ENCODE data around the gene CIDEB.

The CIDEB gene

GRCh38 chr14:24308342-24309124 is 756 bp upstream of the CIDEB start:
- Histone ChIP-seq H3K27ac (ENCODE audit: low read length) (no peak overlapping the region), H3K79me2 (ENCODE audit: insufficient read depth, low read length) (no peaks in the 10 kb centered on the region), H3K9ac (ENCODE audit: low read depth, low read length) (no peak overlapping the region), H3K27me3 (ENCODE audit: insufficient read depth, low read length, poor library complexity) (no peaks in the 10 kb centered on the region), H4K20me1 (ENCODE audit: insufficient read depth, low read length) (0 out of 2 replicates have a peak, but pooled peaks cover 5% of the 10 kb centered on the region), H3K36me3 (ENCODE audit: insufficient read depth, low read length) (peaks cover 65% of the 10 kb centered on the region), H3K9me3 (ENCODE audit: insufficient read depth, low read length, severe bottlenecking) (no peaks in the 10 kb centered on the region), H3K4me1 (ENCODE audit: insufficient read depth, low read length) (no peaks in the 10 kb centered on the region), H3K4me2 (ENCODE audit: insufficient read depth, low read length) (no peak overlapping the region), H3K4me3 (ENCODE audit: low read depth in 1 of 2, low read length in 2 of 2) (no peak overlapping the region), H2AFZ (ENCODE audit: low read depth, low read length) (no peak overlapping the region)
- TF ChIP-seq, protein P1, sequence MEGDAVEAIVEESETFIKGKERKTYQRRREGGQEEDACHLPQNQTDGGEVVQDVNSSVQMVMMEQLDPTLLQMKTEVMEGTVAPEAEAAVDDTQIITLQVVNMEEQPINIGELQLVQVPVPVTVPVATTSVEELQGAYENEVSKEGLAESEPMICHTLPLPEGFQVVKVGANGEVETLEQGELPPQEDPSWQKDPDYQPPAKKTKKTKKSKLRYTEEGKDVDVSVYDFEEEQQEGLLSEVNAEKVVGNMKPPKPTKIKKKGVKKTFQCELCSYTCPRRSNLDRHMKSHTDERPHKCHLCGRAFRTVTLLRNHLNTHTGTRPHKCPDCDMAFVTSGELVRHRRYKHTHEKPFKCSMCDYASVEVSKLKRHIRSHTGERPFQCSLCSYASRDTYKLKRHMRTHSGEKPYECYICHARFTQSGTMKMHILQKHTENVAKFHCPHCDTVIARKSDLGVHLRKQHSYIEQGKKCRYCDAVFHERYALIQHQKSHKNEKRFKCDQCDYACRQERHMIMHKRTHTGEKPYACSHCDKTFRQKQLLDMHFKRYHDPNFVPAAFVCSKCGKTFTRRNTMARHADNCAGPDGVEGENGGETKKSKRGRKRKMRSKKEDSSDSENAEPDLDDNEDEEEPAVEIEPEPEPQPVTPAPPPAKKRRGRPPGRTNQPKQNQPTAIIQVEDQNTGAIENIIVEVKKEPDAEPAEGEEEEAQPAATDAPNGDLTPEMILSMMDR (IDR thresholded peaks at IDR 0.05; ENCODE audit: borderline replicate concordance, extremely low read depth, low read length, poor library complexity, severe bottlenecking), result no peak
- TF ChIP-seq EZH2 (IDR thresholded peaks at IDR 0.05; ENCODE audit: borderline replicate concordance, low read depth, low read length, severe bottlenecking), result no peak
- DNase-seq, result no peak
- no peak for ATAC-seq (ENCODE audit: insufficient read depth, low read depth)

DNA sequence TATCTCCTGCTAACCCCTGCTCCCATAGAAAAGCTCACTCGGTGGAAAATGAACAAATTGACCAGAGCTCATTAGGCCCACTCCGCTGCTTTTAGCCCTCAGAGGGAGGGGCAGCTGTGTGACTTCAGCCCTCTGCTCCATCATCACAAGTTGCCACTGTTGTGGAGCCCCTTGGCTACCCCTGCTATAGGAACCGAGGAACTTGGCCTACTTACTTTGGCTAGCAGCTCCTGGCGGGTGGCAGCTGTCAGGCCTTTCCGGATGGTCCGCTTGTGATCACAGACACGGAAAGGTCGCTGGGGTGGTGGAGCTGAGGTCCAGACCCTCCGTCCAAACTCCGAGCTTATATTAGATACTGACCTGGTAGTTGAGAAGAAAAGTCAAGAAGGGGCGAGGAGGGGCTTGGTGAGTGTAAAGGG is 612 bp downstream of the CIDEB start:
- peaks cover 1% of the 10 kb centered on the region; the same call in 1 of the 2 replicates for H3K4me1 ChIP-seq (ENCODE audit: insufficient read depth, low read length)
- TF ChIP-seq, protein P1 (IDR thresholded peaks at IDR 0.05; ENCODE audit: borderline replicate concordance, extremely low read depth, low read length, poor library complexity, severe bottlenecking), result no peak
- TF ChIP-seq EZH2 (IDR thresholded peaks at IDR 0.05; ENCODE audit: borderline replicate concordance, low read depth, low read length, severe bottlenecking), result no peak
- H3K27me3 ChIP-seq (ENCODE audit: insufficient read depth, low read length, poor library complexity), result no peaks in the 10 kb centered on the region
- H3K4me2 ChIP-seq (ENCODE audit: insufficient read depth, low read length), result no peak overlapping the region
- H3K27ac ChIP-seq (ENCODE audit: low read length), result no peak overlapping the region
- peaks cover under 1% of the 10 kb centered on the region; the same call in 1 of the 2 replicates for H3K79me2 ChIP-seq (ENCODE audit: insufficient read depth, low read length)
- no peaks in the 10 kb centered on the region for H3K9me3 ChIP-seq (ENCODE audit: insufficient read depth, low read length, severe bottlenecking)
- H4K20me1 ChIP-seq (ENCODE audit: insufficient read depth, low read length), result 0 out of 2 replicates have a peak, but pooled peaks cover 5% of the 10 kb centered on the region
- H2AFZ ChIP-seq (ENCODE audit: low read depth, low read length), result no peak overlapping the region
- H3K9ac ChIP-seq (ENCODE audit: low read depth, low read length), result no peak overlapping the region
- no peak for DNase-seq
- no peak for ATAC-seq (ENCODE audit: insufficient read depth, low read depth)
- no peak overlapping the region for H3K4me3 ChIP-seq (ENCODE audit: low read depth in 1 of 2, low read length in 2 of 2)
- peaks cover 79% of the 10 kb centered on the region for H3K36me3 ChIP-seq (ENCODE audit: insufficient read depth, low read length)

- H3K4me3 ChIP-seq (ENCODE audit: low read depth in 1 of 2, low read length in 2 of 2), result no peak overlapping the region
- no peak overlapping the region for H3K27ac ChIP-seq (ENCODE audit: low read length)
- H3K4me1 ChIP-seq (ENCODE audit: insufficient read depth, low read length), result peaks cover 27% of the 10 kb centered on the region
- peaks cover 80% of the 10 kb centered on the region for H3K36me3 ChIP-seq (ENCODE audit: insufficient read depth, low read length)
- DNase-seq (no peak), ATAC-seq (ENCODE audit: insufficient read depth, low read depth) (no peak)
- H3K79me2 ChIP-seq (ENCODE audit: insufficient read depth, low read length), result peaks cover 31% of the 10 kb centered on the region
- no peaks in the 10 kb centered on the region for H3K27me3 ChIP-seq (ENCODE audit: insufficient read depth, low read length, poor library complexity)
- H2AFZ ChIP-seq (ENCODE audit: low read depth, low read length), result no peak overlapping the region
- H3K9me3 ChIP-seq (ENCODE audit: insufficient read depth, low read length, severe bottlenecking), result no peaks in the 10 kb centered on the region
- TF ChIP-seq, protein P1 (IDR thresholded peaks at IDR 0.05; ENCODE audit: borderline replicate concordance, extremely low read depth, low read length, poor library complexity, severe bottlenecking), result no peak
- TF ChIP-seq EZH2 (IDR thresholded peaks at IDR 0.05; ENCODE audit: borderline replicate concordance, low read depth, low read length, severe bottlenecking), result no peak
- H3K4me2 ChIP-seq (ENCODE audit: insufficient read depth, low read length), result no peak overlapping the region
- H3K9ac ChIP-seq (ENCODE audit: low read depth, low read length), result no peak overlapping the region
- peaks cover 10% of the 10 kb centered on the region; the same call in 1 of the 2 replicates for H4K20me1 ChIP-seq (ENCODE audit: insufficient read depth, low read length)
These were observed 3.8 kb downstream of the CIDEB start for GRCh38 chr14:24304019-24304387.
